Upper lobe of left lung (tissue), 6 donors: ENCODE data around the gene RFX1. TPM values are rescaled to one million over a fixed set of nuclear protein-coding genes. Genes with fewer than 3 reads are reported as not detected.

Experiments
- ATAC-seq, 2 donors: fragments of 200-7000 bp; cut with Tn5 transposase; one replicate each; pipeline ENCODE4 v1.9.1; 2022; ENCODE audit warnings: mild to moderate bottlenecking in 2 of 2, moderate library complexity in 2 of 2; ENCODE audit not compliant: low FRiP score in 2 of 2
- DNase-seq, 2 donors: peaks; one replicate each; pipeline ENCODE4 v3.0.0-alpha.2; 2019 to 2020
- H3K27ac ChIP-seq, 4 donors: fragments of 200-600 bp; sonication (generic); one replicate each; pipeline ENCODE4 v1.5.1; 2016 to 2019
- H3K27me3 ChIP-seq, 4 donors: fragments of 200-600 bp; sonication (generic); one replicate each; pipeline ENCODE4 v1.5.1; 2017 to 2019
- H3K36me3 ChIP-seq, 4 donors: fragments of 200-600 bp; sonication (generic); one replicate each; pipeline ENCODE4 v1.5.1; 2016 to 2019
- H3K4me1 ChIP-seq, 4 donors: fragments of 200-600 bp; sonication (generic); one replicate each; pipeline ENCODE4 v1.5.1; 2018 to 2019
- H3K4me3 ChIP-seq, 4 donors: fragments of 200-600 bp; sonication (generic); one replicate each; pipeline ENCODE4 v1.5.1; 2017 to 2019; ENCODE audit warnings: mild to moderate bottlenecking in 2 of 4, moderate library complexity in 1 of 4
- H3K9me3 ChIP-seq, 4 donors: fragments of 200-600 bp; sonication (generic); one replicate each; pipeline ENCODE4 v1.5.1; 2018 to 2019
- CTCF ChIP-seq, 6 experiments: fragments of 450-650 bp in 4 of 6; fragments of 200-600 bp in 2 of 6; sonication (generic) in 2 of 6; IDR thresholded peaks; one replicate each; pipeline ENCODE4 v1.5.1; 2016 to 2019; ENCODE audit warnings: antibody characterized with exemption in 6 of 6
- EP300 ChIP-seq, 4 donors: sonication (generic); formaldehyde crosslinking; IDR thresholded peaks; one replicate each; pipeline ENCODE4 v1.5.1; 2017; ENCODE audit warnings: antibody characterized with exemption in 4 of 4, control low read depth in 2 of 4
- POLR2A ChIP-seq, 4 donors: fragments of 450-650 bp; IDR thresholded peaks; one replicate each; pipeline ENCODE4 v1.5.1; 2016 to 2017; ENCODE audit warnings: antibody characterized with exemption in 4 of 4, mild to moderate bottlenecking in 2 of 4
- POLR2AphosphoS5 ChIP-seq, 2 donors: sonication (generic); formaldehyde crosslinking; IDR thresholded peaks; one replicate each; pipeline ENCODE4 v1.5.1; 2017; ENCODE audit warnings: antibody characterized with exemption in 2 of 2
- WGBS, 2 donors: methylation state at CpG; one replicate each; pipeline ENCODE4 v1.1.5; 2017 to 2018; 5-methylcytosine and 5-hydroxymethylcytosine counted together
- total RNA-seq, 6 donors: library from RNA; depleted of rRNA in 4 of 6; stranded (reverse); fragments of >200 nt in 4 of 6; gene quantifications; one replicate each; pipeline versions ENCODE4 v1.1.0 to v1.2.1, GENCODE V29; 2016 to 2021
- donor health status: DM: no; HTN: no; CAD: no; lungs with moderate emphysema.
- donor health status: DM: no; HTN: yes; CAD: no; lungs with severe emphysema.

RFX1 gene
- total RNA-seq, 6 donors from 2014 or later = 6.0 to 22.3 (median 15.5) TPM

DNA sequence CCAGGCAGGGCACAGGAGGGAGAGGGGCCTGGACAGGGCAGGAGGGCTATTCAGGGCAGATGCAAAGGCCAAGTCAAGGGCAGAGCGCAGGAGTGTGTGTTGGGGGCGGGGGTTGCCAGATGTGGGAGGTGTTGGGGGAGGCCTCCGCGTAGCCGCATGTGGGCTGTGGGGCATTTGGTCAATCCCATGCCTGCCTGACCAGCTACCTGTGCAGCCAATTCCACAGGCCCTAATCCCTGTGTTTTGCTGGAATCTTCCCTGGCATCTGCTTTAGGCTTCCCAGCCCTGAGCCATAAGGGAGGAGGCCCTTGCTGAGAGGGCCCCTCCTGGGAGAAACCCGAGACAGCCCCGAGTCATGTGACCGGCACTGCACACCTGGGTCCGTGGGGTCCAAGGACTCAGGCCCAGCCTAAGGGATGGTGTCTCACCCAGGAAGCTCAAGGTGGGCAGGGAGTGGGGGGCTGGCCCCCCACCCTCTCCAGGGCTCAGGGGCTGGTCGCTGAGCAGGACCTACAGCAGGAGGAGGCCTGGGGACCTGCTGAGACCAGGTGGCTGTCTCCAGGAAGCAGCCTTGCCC is 20.3 kb downstream of the RFX1 start:
- peaks cover 0 to 23% (median 10%) of the 10 kb centered on the region in 4 donors for H3K36me3 ChIP-seq
- peaks cover 31 to 40% (median 36%) of the 10 kb centered on the region in 4 donors for H3K4me1 ChIP-seq
- DNase-seq = peak in 1 of 2 donors; percentile 30
- ATAC-seq = peak in 1 of 2 donors; percentile 1
- H3K27me3 ChIP-seq = no peaks in the 10 kb centered on the region
- no peaks in the 10 kb centered on the region for H3K9me3 ChIP-seq
- H3K4me3 ChIP-seq = peak overlapping the region in 2 of 4 donors; percentile 14 to 25
- 68 to 71% methylated on average over 8 of the region's 10 CpGs for WGBS, 2 donors
- TF ChIP-seq CTCF (IDR thresholded peaks at IDR 0.05) = no peak
- TF ChIP-seq POLR2AphosphoS5 (IDR thresholded peaks at IDR 0.05) = no peak
- no peak for TF ChIP-seq EP300 (IDR thresholded peaks at IDR 0.05)
- no peak for TF ChIP-seq POLR2A (IDR thresholded peaks at IDR 0.05)
- peak overlapping the region; percentile 84 to 97 (median 92) for H3K27ac ChIP-seq

DNA sequence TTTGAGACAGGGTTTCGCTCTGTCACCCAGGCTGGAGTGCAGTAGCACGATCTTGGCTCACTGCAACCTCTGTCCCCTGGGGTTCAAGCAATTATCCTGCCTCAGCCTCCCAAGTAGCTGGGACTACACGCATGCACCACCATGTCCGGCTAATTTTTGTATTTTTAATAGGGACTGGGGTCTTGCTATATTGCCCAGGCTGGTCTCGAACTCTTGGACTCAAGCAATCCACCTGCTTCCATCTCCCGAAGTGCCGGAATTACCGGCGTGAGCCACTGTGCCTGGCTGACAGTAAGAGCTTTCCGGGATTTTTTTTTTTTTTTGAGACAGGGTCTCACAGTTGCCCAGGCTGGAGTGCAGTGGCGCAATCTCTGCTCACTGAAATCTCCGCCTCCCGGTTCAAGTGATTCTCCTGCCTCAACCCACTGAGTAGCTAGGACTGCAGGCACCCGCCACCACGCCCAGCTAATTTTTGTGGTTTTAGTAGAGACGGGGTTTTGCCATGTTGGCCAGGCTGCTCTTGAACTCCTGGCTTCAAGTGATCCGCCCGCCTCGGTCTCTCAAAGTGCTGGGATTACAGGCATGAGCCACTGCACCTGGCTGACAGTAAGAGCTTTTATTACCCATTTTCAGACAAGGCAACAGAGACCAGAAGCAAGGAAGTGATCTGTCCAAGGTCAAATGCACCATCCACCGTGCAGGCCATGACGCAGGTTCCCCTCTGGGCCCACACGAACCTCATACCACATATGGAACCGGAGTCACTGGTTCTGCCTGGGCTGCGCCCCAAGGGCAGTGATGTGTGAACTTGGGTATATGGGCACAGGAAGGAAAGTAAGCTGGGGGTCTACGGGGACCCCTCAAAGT is 21.0 kb downstream of the RFX1 start:
- WGBS, 2 donors = 61 to 73% methylated on average over 23 to 25 of the region's 25 CpGs
- no peaks in the 10 kb centered on the region for H3K9me3 ChIP-seq

GRCh38 chr19:13984186-13984585 is 21.9 kb downstream of the RFX1 start:
- Histone ChIP-seq H3K4me1 (peaks cover 38 to 49% (median 42%) of the 10 kb centered on the region in 4 donors), H3K4me3 (no peak overlapping the region), H3K36me3 (peaks cover 0 to 26% (median 9%) of the 10 kb centered on the region in 4 donors), H3K27ac (peak overlapping the region in 1 of 4 donors; percentile 93), H3K9me3 (no peaks in the 10 kb centered on the region), H3K27me3 (no peaks in the 10 kb centered on the region)
- no peak for TF ChIP-seq CTCF (IDR thresholded peaks at IDR 0.05)
- TF ChIP-seq POLR2AphosphoS5 (IDR thresholded peaks at IDR 0.05) = no peak
- 85 to 91% methylated on average over 6 to 14 of the region's 15 CpGs for WGBS, 2 donors
- DNase-seq = peak in 1 of 2 donors; percentile 67
- ATAC-seq = no peak

More for the DNA sequence above, 21.0 kb downstream of the RFX1 start:
- H3K4me3 ChIP-seq = no peak overlapping the region
- no peaks in the 10 kb centered on the region for H3K27me3 ChIP-seq
- H3K36me3 ChIP-seq = peaks cover 0 to 28% (median 9%) of the 10 kb centered on the region in 4 donors
- H3K27ac ChIP-seq = peak overlapping the region; percentile 84 to 97 (median 92)
- peak in 1 of 2 donors; percentile 3 for TF ChIP-seq POLR2AphosphoS5 (IDR thresholded peaks at IDR 0.05)
- TF ChIP-seq EP300 (IDR thresholded peaks at IDR 0.05) = no peak
- TF ChIP-seq CTCF (IDR thresholded peaks at IDR 0.05) = no peak
- TF ChIP-seq POLR2A (IDR thresholded peaks at IDR 0.05) = peak in 1 of 4 donors; percentile 26
- DNase-seq = peak in 1 of 2 donors; percentile 92
- H3K4me1 ChIP-seq = peaks cover 31 to 40% (median 36%) of the 10 kb centered on the region in 4 donors
- peak in 1 of 2 donors; percentile 24 for ATAC-seq

DNA sequence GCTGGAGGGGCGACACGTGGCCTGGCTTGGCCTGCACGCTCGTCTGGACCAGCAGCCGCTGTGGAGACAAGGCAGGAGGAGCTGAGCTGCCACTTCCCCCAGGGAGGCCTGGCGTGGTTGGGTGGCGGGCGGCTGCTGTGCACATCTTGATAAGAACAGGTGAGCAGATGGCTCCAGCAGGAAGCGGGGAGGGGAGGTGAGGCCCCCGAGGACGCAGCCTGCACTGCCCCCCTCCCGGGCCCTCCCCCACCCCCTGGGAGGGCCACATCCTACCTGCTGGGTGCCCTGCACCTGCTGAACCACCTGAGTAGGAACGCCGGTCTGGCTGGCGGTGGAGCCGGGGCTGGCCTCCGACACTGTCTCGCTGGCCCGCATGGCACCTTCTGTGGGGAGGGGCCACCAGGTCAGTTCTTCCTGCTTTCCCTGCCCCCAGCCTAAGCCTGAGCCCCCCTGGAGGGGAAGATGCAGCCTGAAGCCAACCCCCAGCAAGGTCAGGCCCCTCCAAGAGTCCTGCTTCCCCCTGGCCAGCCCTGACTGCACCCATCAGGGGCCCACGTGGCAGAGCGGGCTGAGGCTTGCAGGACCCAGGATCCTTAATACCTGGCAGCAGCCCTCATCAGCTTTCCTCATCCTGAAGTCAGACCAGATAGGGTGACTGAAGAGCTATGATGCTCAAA is 22.8 kb downstream of the RFX1 start:
- DNase-seq (peak in 1 of 2 donors; percentile 81), ATAC-seq (no peak)
- Histone ChIP-seq H3K27me3 (no peaks in the 10 kb centered on the region), H3K36me3 (peaks cover 0 to 23% (median 9%) of the 10 kb centered on the region in 4 donors), H3K4me3 (no peak overlapping the region), H3K9me3 (no peaks in the 10 kb centered on the region), H3K27ac (peak overlapping the region in 1 of 4 donors; percentile 15), H3K4me1 (peaks cover 37 to 55% (median 46%) of the 10 kb centered on the region in 4 donors)
- TF ChIP-seq EP300 (IDR thresholded peaks at IDR 0.05) (no peak), POLR2A (IDR thresholded peaks at IDR 0.05) (no peak), POLR2AphosphoS5 (IDR thresholded peaks at IDR 0.05) (no peak), CTCF (IDR thresholded peaks at IDR 0.05) (no peak)
- WGBS, 2 donors = 88% methylated on average over 13 of the region's 21 CpGs; no CpG with 5 or more reads in 1 of the 2 donors
